Heart right ventricle (tissue), 16 donors: ENCODE measurements around the gene TKT. TPM values are rescaled to one million over a fixed set of nuclear protein-coding genes. Genes with fewer than 3 reads are reported as not detected.

Experiments used
- ATAC-seq, 8 donors: fragments of 200-7000 bp; cut with Tn5 transposase; one replicate each; pipeline ENCODE4 v1.9.1; 2020; ENCODE audit warnings: mild to moderate bottlenecking in 8 of 8, moderate library complexity in 8 of 8, moderate number of reproducible peaks in 1 of 8
- DNase-seq, 2 donors: peaks; one replicate each; pipeline ENCODE4 v3.0.0-alpha.2; 2020
- H3K27ac ChIP-seq, 10 donors: fragments of 200-600 bp; sonication (generic) in 2 of 10; one replicate each; pipeline versions ENCODE4 v1.5.0 to v1.8.0; 2020 to 2022; ENCODE audit warnings: mild to moderate bottlenecking in 3 of 10
- H3K27me3 ChIP-seq, 7 donors: fragments of 200-600 bp; one replicate each; pipeline ENCODE4 v1.8.0; 2021 to 2022; ENCODE audit warnings: mild to moderate bottlenecking in 2 of 7
- H3K36me3 ChIP-seq, 9 donors: fragments of 200-600 bp; sonication (generic) in 1 of 9; one replicate each; pipeline versions ENCODE4 v1.5.0 to v1.8.0; 2020 to 2022; ENCODE audit warnings: mild to moderate bottlenecking in 2 of 9
- H3K4me1 ChIP-seq, 9 donors: fragments of 200-600 bp; sonication (generic) in 1 of 9; one replicate each; pipeline versions ENCODE4 v1.5.0 to v1.8.0; 2020 to 2022; ENCODE audit warnings: mild to moderate bottlenecking in 4 of 9
- H3K4me3 ChIP-seq, 10 donors: fragments of 200-600 bp; sonication (generic) in 2 of 10; one replicate each; pipeline versions ENCODE4 v1.5.0 to v1.8.0; 2020 to 2022; ENCODE audit warnings: mild to moderate bottlenecking in 7 of 10, moderate library complexity in 2 of 10
- H3K9me3 ChIP-seq, 11 donors: fragments of 200-600 bp in 10 of 11; sonication (generic) in 2 of 11; one replicate each; pipeline versions ENCODE4 v1.5.0 to v1.8.0; 2013 to 2022; ENCODE audit warnings: mild to moderate bottlenecking in 2 of 11, control low read depth in 1 of 11, moderate library complexity in 1 of 11
- WGBS, 2 donors: extraction: QIAGEN DNeasy Blood & Tissue Kit; methylation state at CpG; one replicate each; pipeline ENCODE4 v1.1.7; 2013; ENCODE audit warnings: inconsistent platforms in 1 of 2; 5-methylcytosine and 5-hydroxymethylcytosine counted together
- intact Hi-C, 10 donors: fragments of 100-400 bp; cut with DNase I; formaldehyde crosslinking; loops; one replicate each; pipeline versions ENCODE4 v1.11.1 to v1.14.2; 2022
- polyA plus RNA-seq, 2 donors: library from polyadenylated mRNA; stranded (reverse); fragments of 200-250 nt; gene quantifications; one replicate each; pipeline ENCODE4 v1.2.3, GENCODE V29; 2013
- total RNA-seq, 10 donors: library from RNA; stranded (reverse); fragmentation: NEBNext Ultra II Directional in 3 of 10; extraction: Animal tissue kit (Norgen Biotek cat#: 25700) in 3 of 10; gene quantifications; one replicate each; pipeline versions ENCODE4 v1.2.1 to v1.2.4, GENCODE V29; 2021 to 2023
- TF ChIP-seq, protein P1 (sequence below), 9 donors: fragments of 200-600 bp; sonication (generic) in 2 of 9; IDR thresholded peaks; one replicate each; pipeline versions ENCODE4 v1.5.0 to v1.8.0; 2021 to 2022; ENCODE audit warnings: antibody characterized with exemption in 9 of 9, mild to moderate bottlenecking in 5 of 9, moderate library complexity in 1 of 9
- donor health status: Arrhythmogenic right ventricular cardiomyopathy.
- donor health status: ischemic (EF 13 %, LVEDD 7.1; RV severe dilation, severe dysfunction).
- donor health status: healthy with polysubstance abuse.
- donor health status: DM: no; HTN: yes; CAD: no.
- donor health status: DM: no; HTN: no; CAD: no.
- donor health status: ischemic (EF 25% LVEDD 6.9; RV normal size, moderate dysfunction).
- donor health status: ischemic (EF 25% LVEDD 5.7; RV mildly dilated, moderate dysfunction).
- donor health status: healthy.
- donor health status: DM: yes; HTN: yes; CAD: no.
- donor health status: Ischemic cardiomyopathy.
- donor health status: ischemic (EF 35%, LVEDD 5.7; RV mildly dilated, moderate dysfunction).
- donor health status: nonischemic (EF 11% LVEDD 7.7; RV severe dilation, severe dysfunction).
- donor health status: DM: yes; HTN: yes; CAD: no.
- donor health status: PGD.
- donor health status: ischemic (EF 29% LVEDD 5.4; RV normal size, mild dysfunction).
- donor health status: nonischemic (EF 23%, LVEDD 6.1; RV moderate dilation, normal function).

TKT gene
- total and polyA plus RNA-seq, 12 donors, result 16.5 to 91.4 (median 31.2) TPM

DNA sequence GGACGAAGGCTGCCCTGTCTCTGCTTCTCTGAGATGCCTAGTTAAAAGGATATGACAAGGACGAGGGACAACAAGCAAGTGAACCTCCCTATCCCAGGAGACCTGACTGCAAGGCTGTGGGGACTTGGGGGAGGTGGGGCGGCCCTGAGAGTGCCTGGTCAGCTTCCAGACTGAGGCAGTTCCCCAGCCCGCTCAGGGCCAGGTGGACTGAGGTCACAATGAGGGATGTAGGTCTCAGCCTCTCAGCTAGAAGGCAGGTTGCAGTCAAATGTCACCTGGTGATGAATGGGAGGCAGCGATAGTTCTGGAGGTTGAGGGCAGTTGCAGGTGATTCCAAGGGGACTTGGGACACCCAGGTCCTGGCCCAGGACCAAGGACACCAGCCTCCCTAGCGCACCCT, 30.6 kb downstream of the TKT start:
- no peaks in the 10 kb centered on the region for H3K9me3 ChIP-seq

DNA sequence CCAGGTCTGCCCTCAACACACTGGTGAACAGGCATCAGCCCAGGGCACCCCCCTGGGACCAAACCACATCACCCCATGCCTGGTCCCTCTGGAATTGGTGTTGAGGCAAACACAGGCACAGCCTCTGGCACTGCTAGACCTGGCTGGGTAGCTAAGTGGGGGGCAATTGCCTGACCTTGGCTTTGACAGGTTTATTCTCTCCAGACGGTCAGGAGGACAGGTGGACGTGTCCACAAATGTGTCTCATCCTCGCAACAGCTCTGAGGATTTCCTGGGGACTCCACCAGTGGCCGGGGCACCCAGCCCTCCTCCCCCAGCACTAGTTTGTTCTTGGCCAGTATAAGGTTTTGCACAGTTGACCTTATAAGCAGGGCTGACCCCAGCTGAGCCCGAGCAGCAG, 31.3 kb downstream of the TKT start:
- H3K27ac ChIP-seq, result peak overlapping the region in 1 of 10 donors; percentile 16
- ATAC-seq (no peak), DNase-seq (no peak)
- H3K4me1 ChIP-seq, result peaks cover 0 to 7% (median 0%) of the 10 kb centered on the region in 9 donors
- WGBS, 2 donors, result 80 to 87% methylated on average over 5 of the region's 5 CpGs
- intact Hi-C loops, result loop anchor here in 3 of 10 donors (5.0 to 10.0 kb wide), 3 partner anchors 480 to 490 kb away; no protein-coding TSS in a partner anchor
- TF ChIP-seq, protein P1, sequence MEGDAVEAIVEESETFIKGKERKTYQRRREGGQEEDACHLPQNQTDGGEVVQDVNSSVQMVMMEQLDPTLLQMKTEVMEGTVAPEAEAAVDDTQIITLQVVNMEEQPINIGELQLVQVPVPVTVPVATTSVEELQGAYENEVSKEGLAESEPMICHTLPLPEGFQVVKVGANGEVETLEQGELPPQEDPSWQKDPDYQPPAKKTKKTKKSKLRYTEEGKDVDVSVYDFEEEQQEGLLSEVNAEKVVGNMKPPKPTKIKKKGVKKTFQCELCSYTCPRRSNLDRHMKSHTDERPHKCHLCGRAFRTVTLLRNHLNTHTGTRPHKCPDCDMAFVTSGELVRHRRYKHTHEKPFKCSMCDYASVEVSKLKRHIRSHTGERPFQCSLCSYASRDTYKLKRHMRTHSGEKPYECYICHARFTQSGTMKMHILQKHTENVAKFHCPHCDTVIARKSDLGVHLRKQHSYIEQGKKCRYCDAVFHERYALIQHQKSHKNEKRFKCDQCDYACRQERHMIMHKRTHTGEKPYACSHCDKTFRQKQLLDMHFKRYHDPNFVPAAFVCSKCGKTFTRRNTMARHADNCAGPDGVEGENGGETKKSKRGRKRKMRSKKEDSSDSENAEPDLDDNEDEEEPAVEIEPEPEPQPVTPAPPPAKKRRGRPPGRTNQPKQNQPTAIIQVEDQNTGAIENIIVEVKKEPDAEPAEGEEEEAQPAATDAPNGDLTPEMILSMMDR (IDR thresholded peaks at IDR 0.05), result no peak
- no peak overlapping the region for H3K4me3 ChIP-seq
- no peaks in the 10 kb centered on the region for H3K27me3 ChIP-seq
- peaks cover under 1 to 74% (median 46%) of the 10 kb centered on the region in 9 donors for H3K36me3 ChIP-seq
- H3K9me3 ChIP-seq, result no peaks in the 10 kb centered on the region

More for the DNA sequence above, 30.6 kb downstream of the TKT start:
- H3K4me3 ChIP-seq, result no peak overlapping the region
- TF ChIP-seq, protein P1 (IDR thresholded peaks at IDR 0.05), result no peak
- no peak overlapping the region for H3K27ac ChIP-seq
- no peaks in the 10 kb centered on the region for H3K27me3 ChIP-seq
- H3K4me1 ChIP-seq, result peaks cover 0 to under 1% (median 0%) of the 10 kb centered on the region in 9 donors
- H3K36me3 ChIP-seq, result peaks cover 5 to 81% (median 52%) of the 10 kb centered on the region in 9 donors
- DNase-seq (no peak), ATAC-seq (no peak)
- intact Hi-C loops, result loop anchor here in 2 of 10 donors (10.0 kb wide), 2 partner anchors 480 to 490 kb away; no protein-coding TSS in a partner anchor
- 82 to 85% methylated on average over 6 of the region's 6 CpGs for WGBS, 2 donors

DNA sequence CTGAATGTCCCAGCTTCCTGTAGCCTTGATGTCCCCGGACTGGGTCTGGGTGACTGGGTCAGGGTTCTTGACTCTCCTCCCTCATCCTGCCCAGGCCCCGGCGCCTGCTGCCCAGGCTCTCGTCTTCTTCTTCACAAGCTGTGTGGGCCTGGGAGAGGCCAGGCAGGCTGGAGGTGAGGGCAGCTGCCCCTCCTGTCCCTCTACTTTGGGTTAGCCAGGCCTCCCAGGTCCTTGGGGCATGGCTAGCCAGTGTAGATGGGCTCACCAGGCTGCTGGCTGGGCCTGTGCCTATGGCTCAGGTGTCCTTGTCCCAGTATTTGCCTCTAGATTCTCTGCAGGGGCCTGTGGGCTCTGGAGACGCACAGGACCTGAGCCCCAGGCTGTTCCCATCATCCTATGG, 31.8 kb downstream of the TKT start:
- 75 to 80% methylated on average over 5 of the region's 5 CpGs for WGBS, 2 donors
- TF ChIP-seq, protein P1 (IDR thresholded peaks at IDR 0.05), result no peak
- Histone ChIP-seq H3K27ac (peak overlapping the region in 1 of 10 donors; percentile 16), H3K27me3 (no peaks in the 10 kb centered on the region), H3K4me1 (peaks cover 0 to 8% (median 0%) of the 10 kb centered on the region in 9 donors), H3K36me3 (peaks cover 0 to 69% (median 40%) of the 10 kb centered on the region in 9 donors), H3K4me3 (no peak overlapping the region), H3K9me3 (no peaks in the 10 kb centered on the region)
- DNase-seq, result no peak
- peak in 4 of 8 donors; percentile 3 to 18 (median 7) for ATAC-seq
- intact Hi-C loops, result loop anchor here in 3 of 10 donors (5.0 to 10.0 kb wide), 3 partner anchors 481 to 491 kb away; no protein-coding TSS in a partner anchor

DNA sequence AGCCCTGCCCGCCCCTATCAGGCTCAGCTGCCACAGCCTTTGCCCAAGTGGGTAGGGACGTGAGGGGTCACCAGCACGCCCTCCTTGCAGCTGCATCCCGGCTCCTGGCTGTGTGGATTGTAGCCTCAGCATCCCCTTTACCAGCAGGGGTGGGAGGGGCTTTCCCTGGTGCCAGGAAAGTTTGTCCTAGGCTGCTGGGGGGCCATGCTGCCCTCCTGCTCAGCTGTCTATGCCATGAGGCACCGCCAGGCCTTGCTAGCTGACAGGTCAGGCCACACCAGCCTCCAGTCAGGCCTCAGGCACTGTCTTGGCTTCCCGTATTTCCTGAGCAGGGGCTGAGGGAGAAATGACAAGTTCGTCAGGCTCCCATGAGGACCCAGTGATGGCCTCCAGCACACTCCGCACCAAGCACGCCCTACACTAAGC, 32.3 kb downstream of the TKT start:
- Histone ChIP-seq H3K4me1 (peaks cover 0 to 11% (median 0%) of the 10 kb centered on the region in 9 donors), H3K9me3 (no peaks in the 10 kb centered on the region), H3K27ac (peak overlapping the region in 1 of 10 donors; percentile 16), H3K27me3 (no peaks in the 10 kb centered on the region), H3K36me3 (peaks cover 0 to 64% (median 36%) of the 10 kb centered on the region in 9 donors), H3K4me3 (no peak overlapping the region)
- DNase-seq (no peak), ATAC-seq (peak in 3 of 8 donors; percentile 6 to 20 (median 11))
- WGBS, 2 donors, result 80 to 82% methylated on average over 9 of the region's 9 CpGs
- intact Hi-C loops, result loop anchor here in 3 of 10 donors (5.0 to 10.0 kb wide), 3 partner anchors 481 to 491 kb away; no protein-coding TSS in a partner anchor
- TF ChIP-seq, protein P1 (IDR thresholded peaks at IDR 0.05), result no peak
